Measurements from ENCODE around the gene TUBGCP3.
"Not testable (repeated sequence)": the region's sequence is repeated elsewhere in the genome, so short reads cannot be mapped to it uniquely, and the experiment has no call there.

TUBGCP3 gene

GRCh38 chr13:112487127-112487517 lies 100.8 kb downstream of the TUBGCP3 start:
- TF ChIP-seq SPI1 (IDR thresholded peaks at IDR 0.05; ENCODE audit: low read depth, low read length) (no peak), POLR2AphosphoS5 (IDR thresholded peaks at IDR 0.05; ENCODE audit: low read depth, low read length) (no peak), POU2F2 (IDR thresholded peaks at IDR 0.05; ENCODE audit: low read depth, low read length) (no peak), POLR2A (IDR thresholded peaks at IDR 0.05; ENCODE audit: low read depth, low read length) (no peak), PAX5 (IDR thresholded peaks at IDR 0.05; ENCODE audit: insufficient read depth, low read length, severe bottlenecking) (no peak), TAF1 (IDR thresholded peaks at IDR 0.05; ENCODE audit: low read depth, low read length) (no peak)
- FAIRE-seq (no peak), DNase-seq (ENCODE audit: insufficient read length, low spot score) (no peak)

- FAIRE-seq (peak; percentile 87), DNase-seq (ENCODE audit: insufficient read length, low spot score) (no peak)
Observed at GRCh38 chr13:112486386-112487126, 101.4 kb downstream of the TUBGCP3 start.

GRCh38 chr13:112485814-112486213 lies 102.1 kb downstream of the TUBGCP3 start:
- FAIRE-seq, result peak; percentile 35
- DNase-seq (ENCODE audit: insufficient read length, low spot score), result not testable (repeated sequence)

More at GRCh38 chr13:112486386-112487126, 101.4 kb downstream of the TUBGCP3 start:
- TF ChIP-seq TAF1 (IDR thresholded peaks at IDR 0.05; ENCODE audit: low read depth, low read length), result no peak
- no peak for TF ChIP-seq SPI1 (IDR thresholded peaks at IDR 0.05; ENCODE audit: low read depth, low read length)

DNA sequence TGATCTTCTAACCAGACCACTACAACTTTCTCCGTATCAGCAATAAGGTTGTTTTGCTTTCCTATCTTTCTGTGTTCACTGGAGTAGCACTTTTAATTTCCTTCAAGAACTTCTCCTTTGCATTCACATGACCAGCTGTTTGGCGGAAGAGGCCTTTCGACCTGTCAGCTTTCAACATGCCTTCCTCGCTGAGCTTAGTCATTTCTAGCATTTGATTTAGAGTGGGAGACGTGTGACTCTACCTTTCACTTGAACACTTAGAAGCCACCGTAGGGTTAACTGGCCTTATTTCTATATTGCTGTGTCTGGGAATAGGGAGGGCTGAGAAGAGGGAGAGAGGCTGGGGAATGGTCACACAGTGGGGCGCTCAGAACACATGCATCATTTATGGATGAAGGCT lies 104.7 kb downstream of the TUBGCP3 start:
- no peak for DNase-seq (ENCODE audit: insufficient read length, low spot score)
- FAIRE-seq, result peak; percentile 40
- no peak for TF ChIP-seq POU2F2 (IDR thresholded peaks at IDR 0.05; ENCODE audit: low read depth, low read length)
- no peak for TF ChIP-seq PAX5 (IDR thresholded peaks at IDR 0.05; ENCODE audit: insufficient read depth, low read length, severe bottlenecking)
- TF ChIP-seq POLR2A (IDR thresholded peaks at IDR 0.05; ENCODE audit: low read depth, low read length), result no peak
- no peak for TF ChIP-seq TAF1 (IDR thresholded peaks at IDR 0.05; ENCODE audit: low read depth, low read length)
- no peak for TF ChIP-seq POLR2AphosphoS5 (IDR thresholded peaks at IDR 0.05; ENCODE audit: low read depth, low read length)

GRCh38 chr13:112481458-112481857 lies 106.5 kb downstream of the TUBGCP3 start:
- TF ChIP-seq POLR2A (IDR thresholded peaks at IDR 0.05; ENCODE audit: low read depth, low read length) (no peak), POU2F2 (IDR thresholded peaks at IDR 0.05; ENCODE audit: low read depth, low read length) (no peak), SPI1 (IDR thresholded peaks at IDR 0.05; ENCODE audit: low read depth, low read length) (no peak), POLR2AphosphoS5 (IDR thresholded peaks at IDR 0.05; ENCODE audit: low read depth, low read length) (no peak), PAX5 (IDR thresholded peaks at IDR 0.05; ENCODE audit: insufficient read depth, low read length, severe bottlenecking) (no peak), TAF1 (IDR thresholded peaks at IDR 0.05; ENCODE audit: low read depth, low read length) (no peak)
- FAIRE-seq (no peak), DNase-seq (ENCODE audit: insufficient read length, low spot score) (no peak)

DNA sequence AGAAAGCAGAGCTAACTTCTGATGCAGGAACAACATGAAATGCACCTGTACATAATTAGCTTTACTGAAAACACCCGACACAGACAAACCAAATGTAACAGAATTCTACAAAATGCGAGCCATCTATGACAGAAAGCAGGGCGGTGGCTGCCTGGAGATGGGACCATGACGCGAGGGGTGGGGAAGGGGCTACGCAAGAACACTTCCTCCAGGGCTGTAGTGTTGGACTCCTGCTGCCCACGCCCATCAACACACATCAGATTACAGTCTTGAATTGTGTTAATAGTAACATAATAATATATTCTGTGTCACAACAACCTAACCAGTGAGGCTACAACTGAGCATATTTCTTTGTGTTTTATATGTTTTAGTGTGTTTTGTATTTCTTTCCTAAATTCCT lies 108.6 kb downstream of the TUBGCP3 start:
- FAIRE-seq, result no peak
- DNase-seq (ENCODE audit: insufficient read length, low spot score), result no peak
- no peak for TF ChIP-seq POLR2A (IDR thresholded peaks at IDR 0.05; ENCODE audit: low read depth, low read length)
- TF ChIP-seq POU2F2 (IDR thresholded peaks at IDR 0.05; ENCODE audit: low read depth, low read length), result no peak
- TF ChIP-seq PAX5 (IDR thresholded peaks at IDR 0.05; ENCODE audit: insufficient read depth, low read length, severe bottlenecking), result no peak
- no peak for TF ChIP-seq SPI1 (IDR thresholded peaks at IDR 0.05; ENCODE audit: low read depth, low read length)

- FAIRE-seq (no peak), DNase-seq (ENCODE audit: insufficient read length, low spot score) (no peak)
- TF ChIP-seq PAX5 (IDR thresholded peaks at IDR 0.05; ENCODE audit: insufficient read depth, low read length, severe bottlenecking) (no peak), POU2F2 (IDR thresholded peaks at IDR 0.05; ENCODE audit: low read depth, low read length) (no peak), TAF1 (IDR thresholded peaks at IDR 0.05; ENCODE audit: low read depth, low read length) (no peak), POLR2A (IDR thresholded peaks at IDR 0.05; ENCODE audit: low read depth, low read length) (no peak), POLR2AphosphoS5 (IDR thresholded peaks at IDR 0.05; ENCODE audit: low read depth, low read length) (no peak), SPI1 (IDR thresholded peaks at IDR 0.05; ENCODE audit: low read depth, low read length) (no peak)
Observed at GRCh38 chr13:112477070-112477619, 110.8 kb downstream of the TUBGCP3 start.

DNA sequence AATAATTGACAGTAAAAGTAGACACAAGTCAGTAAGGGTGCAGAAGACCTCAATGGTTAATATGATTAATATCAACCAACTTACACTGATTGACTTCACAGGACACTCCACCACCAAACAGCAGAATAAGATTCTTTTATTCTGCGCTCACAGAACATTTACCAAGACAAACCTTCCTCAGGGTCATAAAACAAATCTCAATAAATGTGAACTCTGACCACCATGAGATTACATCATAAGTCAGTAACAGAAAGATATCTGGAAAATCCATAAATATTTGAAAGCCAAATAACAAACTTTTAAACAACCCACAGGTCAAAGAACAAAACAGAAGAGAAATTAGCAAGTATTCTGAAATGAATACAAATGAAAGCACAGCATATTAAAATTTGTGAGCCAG lies 112.1 kb downstream of the TUBGCP3 start:
- no peak for TF ChIP-seq SPI1 (IDR thresholded peaks at IDR 0.05; ENCODE audit: low read depth, low read length)
- no peak for TF ChIP-seq POLR2A (IDR thresholded peaks at IDR 0.05; ENCODE audit: low read depth, low read length)
- no peak for TF ChIP-seq POU2F2 (IDR thresholded peaks at IDR 0.05; ENCODE audit: low read depth, low read length)
- TF ChIP-seq PAX5 (IDR thresholded peaks at IDR 0.05; ENCODE audit: insufficient read depth, low read length, severe bottlenecking), result no peak
- no peak for TF ChIP-seq POLR2AphosphoS5 (IDR thresholded peaks at IDR 0.05; ENCODE audit: low read depth, low read length)
- no peak for TF ChIP-seq TAF1 (IDR thresholded peaks at IDR 0.05; ENCODE audit: low read depth, low read length)
- FAIRE-seq, result no peak
- no peak for DNase-seq (ENCODE audit: insufficient read length, low spot score)

GRCh38 chr13:112474869-112475268 lies 113.1 kb downstream of the TUBGCP3 start:
- FAIRE-seq (no peak), DNase-seq (ENCODE audit: insufficient read length, low spot score) (no peak)
- TF ChIP-seq POU2F2 (IDR thresholded peaks at IDR 0.05; ENCODE audit: low read depth, low read length) (no peak), POLR2A (IDR thresholded peaks at IDR 0.05; ENCODE audit: low read depth, low read length) (no peak), PAX5 (IDR thresholded peaks at IDR 0.05; ENCODE audit: insufficient read depth, low read length, severe bottlenecking) (no peak), SPI1 (IDR thresholded peaks at IDR 0.05; ENCODE audit: low read depth, low read length) (no peak), TAF1 (IDR thresholded peaks at IDR 0.05; ENCODE audit: low read depth, low read length) (no peak), POLR2AphosphoS5 (IDR thresholded peaks at IDR 0.05; ENCODE audit: low read depth, low read length) (no peak)

GRCh38 chr13:112473818-112474217 lies 114.1 kb downstream of the TUBGCP3 start:
- FAIRE-seq, result no peak
- TF ChIP-seq POLR2A (IDR thresholded peaks at IDR 0.05; ENCODE audit: low read depth, low read length) (no peak), PAX5 (IDR thresholded peaks at IDR 0.05; ENCODE audit: insufficient read depth, low read length, severe bottlenecking) (no peak), SPI1 (IDR thresholded peaks at IDR 0.05; ENCODE audit: low read depth, low read length) (no peak), POU2F2 (IDR thresholded peaks at IDR 0.05; ENCODE audit: low read depth, low read length) (no peak), TAF1 (IDR thresholded peaks at IDR 0.05; ENCODE audit: low read depth, low read length) (no peak), POLR2AphosphoS5 (IDR thresholded peaks at IDR 0.05; ENCODE audit: low read depth, low read length) (no peak)

More at GRCh38 chr13:112473818-112474217, 114.1 kb downstream of the TUBGCP3 start:
- DNase-seq (ENCODE audit: insufficient read length, low spot score), result no peak
